Stimulated activated CD4-positive, alpha-beta T cell treated with anti-CD3 and anti-CD28 coated beads, TNF-alpha, amount 100 ng/mL, for 24 hours (primary cell): ENCODE results near the gene SPDYE16.
A peak's percentile ranks its signal among the peaks of the same experiment; 100 is the strongest.
"Not testable (repeated sequence)": the region's sequence is repeated elsewhere in the genome, so short reads cannot be mapped to it uniquely, and the experiment has no call there.

Experiments
- DNase-seq, 3 experiments: peaks; one replicate each; pipeline ENCODE4 v3.0.0-alpha.2; 2020; ENCODE audit warnings: low read depth in 3 of 3

SPDYE16 gene

GRCh38 chr7:76504351-76505167 lies 38.5 kb downstream of the SPDYE16 start:
- DNase-seq = not testable (repeated sequence)

GRCh38 chr7:76503244-76503643 lies 39.9 kb downstream of the SPDYE16 start:
- not testable (repeated sequence) for DNase-seq

DNA sequence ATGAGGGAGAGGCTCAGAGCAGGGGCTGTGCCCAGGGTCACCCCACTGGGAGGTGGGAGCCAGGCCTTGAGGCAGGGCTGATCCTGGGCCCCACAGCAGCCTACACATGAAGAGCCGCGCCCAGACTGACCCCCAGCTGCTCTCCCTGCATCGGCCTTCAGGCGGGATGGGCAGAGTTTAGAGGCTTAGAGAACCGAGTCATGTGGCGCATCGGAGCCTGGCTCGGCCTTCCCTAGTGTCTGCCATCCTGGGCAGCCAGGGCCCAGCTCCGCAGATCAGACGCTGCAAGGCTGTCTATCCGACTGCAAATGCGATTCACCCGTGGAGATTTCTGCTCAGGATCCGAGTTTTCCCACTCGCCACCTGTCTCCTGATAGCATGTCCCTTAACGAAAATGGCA lies 40.3 kb downstream of the SPDYE16 start:
- not testable (repeated sequence) for DNase-seq

DNA sequence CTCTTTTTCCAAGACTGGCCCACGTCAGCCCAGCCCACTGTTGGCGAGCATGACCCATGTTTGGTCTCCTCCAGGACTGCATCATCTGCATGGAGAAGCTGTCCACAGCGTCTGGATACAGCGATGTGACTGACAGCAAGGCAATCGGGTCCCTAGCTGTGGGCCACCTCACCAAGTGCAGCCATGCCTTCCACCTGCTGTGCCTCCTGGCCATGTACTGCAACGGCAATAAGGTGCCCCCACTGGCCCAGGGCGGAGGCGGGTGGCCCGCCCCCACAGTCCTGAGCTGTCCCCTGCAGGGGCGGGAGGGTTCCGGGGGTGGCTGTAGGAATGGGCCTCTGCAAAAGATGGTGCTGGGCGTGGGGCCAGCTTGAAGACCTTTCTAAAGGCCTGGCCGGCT lies 40.9 kb downstream of the SPDYE16 start:
- DNase-seq = not testable (repeated sequence)

DNA sequence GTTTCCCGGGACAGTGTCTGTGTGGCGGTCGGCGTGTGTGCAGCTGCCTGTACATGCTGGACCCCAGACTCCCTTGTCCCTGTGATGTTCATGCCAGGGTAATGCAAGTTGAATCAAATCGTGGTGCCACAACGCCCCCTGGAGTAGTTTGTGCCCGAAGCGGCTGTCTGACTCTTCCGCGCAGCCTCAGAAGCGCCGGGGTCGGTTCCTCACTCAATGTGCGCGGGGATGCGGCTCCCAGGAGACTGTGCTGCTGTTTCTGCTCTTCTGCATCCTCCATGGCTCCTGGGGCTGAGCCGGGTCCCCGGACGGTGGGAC lies 43.2 kb downstream of the SPDYE16 start:
- not testable (repeated sequence) for DNase-seq

GRCh38 chr7:76499201-76499923 lies 43.7 kb downstream of the SPDYE16 start:
- not testable (repeated sequence) for DNase-seq

GRCh38 chr7:76498583-76499200 lies 44.4 kb downstream of the SPDYE16 start:
- DNase-seq = not testable (repeated sequence)

- DNase-seq = not testable (repeated sequence)
Measured at GRCh38 chr7:76497918-76498582, 45.0 kb downstream of the SPDYE16 start.

GRCh38 chr7:76495717-76496116 lies 47.4 kb downstream of the SPDYE16 start:
- DNase-seq = not testable (repeated sequence)

GRCh38 chr7:76492139-76492538 lies 51.0 kb downstream of the SPDYE16 start:
- DNase-seq = not testable (repeated sequence)

- not testable (repeated sequence) for DNase-seq
Measured at GRCh38 chr7:76487969-76488368, 55.1 kb downstream of the SPDYE16 start.

GRCh38 chr7:76486618-76487017 lies 56.5 kb downstream of the SPDYE16 start:
- peak in 1 of 3 experiments; percentile 19 for DNase-seq

DNA sequence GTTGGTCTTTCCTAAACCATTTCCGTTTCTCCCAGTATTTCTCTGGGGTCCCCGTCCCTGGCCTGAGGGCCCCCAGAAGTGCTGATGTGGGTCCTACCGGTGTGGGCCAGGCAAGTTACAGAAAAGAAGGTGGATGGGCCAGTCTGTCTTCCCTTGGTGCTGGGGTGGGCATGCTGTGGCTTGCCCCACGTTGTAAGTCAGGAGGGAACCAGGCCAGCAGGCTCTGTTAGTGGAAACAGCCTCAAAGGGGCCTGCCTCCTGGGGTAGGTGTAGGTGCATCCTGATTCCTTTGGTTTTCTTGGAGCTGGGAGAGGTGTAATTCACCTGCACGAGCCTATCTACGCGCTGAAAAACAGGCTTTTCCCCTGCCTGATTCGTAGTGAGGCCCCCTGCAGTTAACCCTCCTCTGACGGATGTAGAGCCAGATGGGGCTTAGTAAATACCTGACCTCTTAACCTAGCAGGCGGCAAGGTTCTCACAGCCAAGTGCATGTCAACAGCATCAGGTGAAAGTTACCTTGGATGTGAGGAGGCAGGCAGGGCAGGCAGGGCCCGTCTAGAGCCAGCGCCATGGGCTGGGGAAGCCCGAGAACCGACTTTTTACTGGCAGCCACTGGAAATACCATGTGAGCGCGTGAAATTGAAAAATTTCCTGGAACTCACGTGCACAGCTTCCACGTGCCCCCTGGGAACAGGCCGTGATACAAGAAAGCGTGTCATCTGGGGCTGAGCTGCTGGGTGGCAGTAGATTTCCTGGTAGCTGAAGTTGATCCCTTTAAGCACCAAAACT lies 57.1 kb downstream of the SPDYE16 start:
- DNase-seq = not testable (repeated sequence)

GRCh38 chr7:76484456-76484855 lies 58.6 kb downstream of the SPDYE16 start:
- not testable (repeated sequence) for DNase-seq

DNA sequence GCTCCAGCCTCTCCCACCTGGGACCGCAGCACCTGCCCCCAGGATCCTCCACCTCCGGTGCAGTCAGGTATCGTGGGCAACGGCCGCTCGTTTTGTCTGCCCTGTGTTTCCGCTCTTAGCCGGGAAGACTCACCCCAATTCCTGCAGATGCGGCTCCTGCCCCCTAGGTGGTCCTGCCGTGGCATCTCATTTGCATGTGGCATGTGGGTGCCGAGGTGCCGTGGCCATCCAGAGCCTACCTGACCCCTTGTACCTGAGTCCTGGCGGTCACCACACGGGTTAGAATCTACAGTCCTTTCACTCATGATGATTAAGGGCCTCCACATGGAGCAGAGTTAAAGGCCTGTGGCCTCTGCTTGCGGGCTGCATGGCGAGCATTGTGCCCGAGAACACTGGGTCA lies 60.0 kb downstream of the SPDYE16 start:
- not testable (repeated sequence) for DNase-seq

DNA sequence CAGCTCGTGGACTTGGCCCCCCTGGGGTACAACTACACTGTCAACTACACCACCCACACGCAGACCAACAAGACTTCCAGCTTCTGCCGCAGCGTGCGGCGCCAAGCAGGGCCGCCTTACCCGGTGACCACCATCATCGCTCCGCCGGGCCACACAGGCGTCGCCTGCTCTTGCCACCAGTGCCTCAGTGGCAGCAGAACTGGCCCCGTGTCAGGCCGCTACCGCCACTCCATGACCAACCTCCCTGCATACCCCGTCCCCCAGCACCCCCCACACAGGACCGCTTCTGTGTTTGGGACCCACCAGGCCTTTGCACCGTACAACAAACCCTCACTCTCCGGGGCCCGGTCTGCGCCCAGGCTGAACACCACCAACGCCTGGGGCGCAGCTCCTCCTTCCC lies 60.4 kb downstream of the SPDYE16 start:
- DNase-seq = not testable (repeated sequence)
